Gastroesophageal sphincter (tissue), 4 donors: Measurements from ENCODE around the gene HES4. TPM values are rescaled to one million over a fixed set of nuclear protein-coding genes. Genes with fewer than 3 reads are reported as not detected.
A peak's percentile ranks its signal among the peaks of the same experiment; 100 is the strongest.

Experiments
- ATAC-seq: fragments of 150-250 bp; one replicate; pipeline ENCODE4 v1.9.1; 2016; ENCODE audit warnings: mild to moderate bottlenecking, moderate library complexity
- H3K27ac ChIP-seq, 4 donors: fragments of 200-600 bp; sonication (generic) in 3 of 4; 1 replicate in 3 of 4; 2 replicates in 1 of 4; pipeline ENCODE4 v1.5.1; 2016 to 2019
- H3K27me3 ChIP-seq: fragments of 200-600 bp; sonication (generic); one replicate; pipeline ENCODE4 v1.5.1; 2019
- H3K36me3 ChIP-seq, 2 donors: fragments of 200-600 bp; sonication (generic); one replicate each; pipeline ENCODE4 v1.5.1; 2019; ENCODE audit warnings: control low read depth in 1 of 2
- H3K4me1 ChIP-seq, 3 donors: fragments of 200-600 bp; sonication (generic); 1 replicate in 2 of 3; 2 replicates in 1 of 3; pipeline ENCODE4 v1.5.1; 2016 to 2019; ENCODE audit warnings: control low read depth in 2 of 3
- H3K4me3 ChIP-seq, 2 donors: fragments of 200-600 bp; sonication (generic); one replicate each; pipeline ENCODE4 v1.5.1; 2019; ENCODE audit warnings: mild to moderate bottlenecking in 1 of 2, moderate library complexity in 1 of 2
- H3K9me3 ChIP-seq, 3 donors: fragments of 200-600 bp; sonication (generic); one replicate each; pipeline ENCODE4 v1.5.1; 2017 to 2019; ENCODE audit warnings: control low read depth in 2 of 3
- CTCF ChIP-seq, 4 experiments: fragments of 200-600 bp in 2 of 4; fragments of 450-650 bp in 2 of 4; sonication (generic) in 1 of 4; IDR thresholded peaks; one replicate each; pipeline ENCODE4 v1.5.1; 2017 to 2019; ENCODE audit warnings: antibody characterized with exemption in 4 of 4, mild to moderate bottlenecking in 2 of 4, moderate library complexity in 2 of 4
- EP300 ChIP-seq: sonication (generic); formaldehyde crosslinking; IDR thresholded peaks from one replicate; pipeline ENCODE4 v1.6.1; 2017; ENCODE audit warnings: antibody characterized with exemption, mild to moderate bottlenecking
- POLR2A ChIP-seq, 2 donors: fragments of 450-650 bp; IDR thresholded peaks; one replicate each; pipeline ENCODE4 v1.6.1; 2017; ENCODE audit warnings: antibody characterized with exemption in 2 of 2, mild to moderate bottlenecking in 2 of 2, moderate library complexity in 1 of 2
- POLR2AphosphoS5 ChIP-seq: sonication (generic); formaldehyde crosslinking; IDR thresholded peaks from one replicate; pipeline ENCODE4 v1.6.1; 2017; ENCODE audit warnings: antibody characterized with exemption
- WGBS, 2 donors: methylation state at CpG; one replicate each; pipeline ENCODE4 v1.1.5; 2018; ENCODE audit warnings: low coverage in 1 of 2; 5-methylcytosine and 5-hydroxymethylcytosine counted together
- total RNA-seq, 4 donors: library from RNA; depleted of rRNA; stranded (reverse); fragments of >200 nt; gene quantifications; one replicate each; pipeline ENCODE4 v1.1.0, GENCODE V29; 2016

HES4 gene
- total RNA-seq, 4 donors from 2014 or later: 33.6 to 77.6 (median 48.4) TPM

- Histone ChIP-seq H3K4me3 (no peak overlapping the region), H3K4me1 (peaks cover 0 to 65% (median 18%) of the 10 kb centered on the region in 3 donors), H3K9me3 (no peaks in the 10 kb centered on the region), H3K36me3 (peaks cover 0 to 6% of the 10 kb centered on the region in 2 donors), H3K27ac (no peak overlapping the region), H3K27me3 (no peaks in the 10 kb centered on the region)
- TF ChIP-seq POLR2AphosphoS5 (no peak), POLR2A (IDR thresholded peaks at IDR 0.05) (no peak), EP300 (no peak), CTCF (IDR thresholded peaks at IDR 0.05) (no peak)
- WGBS, 2 donors: 100% methylated on average over 4 of the region's 10 CpGs; no CpG with 5 or more reads in 1 of the 2 donors
- no peak for ATAC-seq
Observed at GRCh38 chr1:1021920-1022259, 22.0 kb upstream of the HES4 start.

GRCh38 chr1:1021010-1021919, 21.4 kb upstream of the HES4 start:
- no peaks in the 10 kb centered on the region for H3K9me3 ChIP-seq
- 85% methylated on average over 4 of the region's 33 CpGs; no CpG with 5 or more reads in 1 of the 2 donors for WGBS, 2 donors
- H3K27ac ChIP-seq: peak overlapping the region in 2 of 4 donors; percentile 96 to 97
- H3K4me1 ChIP-seq: peaks cover 0 to 59% (median 18%) of the 10 kb centered on the region in 3 donors
- no peaks in the 10 kb centered on the region for H3K27me3 ChIP-seq
- H3K4me3 ChIP-seq: peak overlapping the region; percentile 54 to 89
- peaks cover 0 to 6% of the 10 kb centered on the region in 2 donors for H3K36me3 ChIP-seq
- no peak for TF ChIP-seq CTCF (IDR thresholded peaks at IDR 0.05)
- TF ChIP-seq POLR2AphosphoS5: no peak
- no peak for TF ChIP-seq EP300
- TF ChIP-seq POLR2A (IDR thresholded peaks at IDR 0.05): no peak
- no peak for ATAC-seq

GRCh38 chr1:1020415-1021009, 20.6 kb upstream of the HES4 start:
- ATAC-seq: no peak
- Histone ChIP-seq H3K4me1 (peaks cover 0 to 51% (median 18%) of the 10 kb centered on the region in 3 donors), H3K4me3 (peak overlapping the region; percentile 54 to 89), H3K27ac (peak overlapping the region in 3 of 4 donors; percentile 96 to 97 (median 97)), H3K9me3 (no peaks in the 10 kb centered on the region), H3K27me3 (no peaks in the 10 kb centered on the region), H3K36me3 (peaks cover 0 to 6% of the 10 kb centered on the region in 2 donors)
- no peak for TF ChIP-seq CTCF (IDR thresholded peaks at IDR 0.05)
- no peak for TF ChIP-seq POLR2A (IDR thresholded peaks at IDR 0.05)
- TF ChIP-seq POLR2AphosphoS5: no peak
- no peak for TF ChIP-seq EP300
- no CpG with 5 or more reads among the region's 59 CpGs for WGBS, 2 donors

GRCh38 chr1:1020000-1020404, 20.1 kb upstream of the HES4 start, which contains the start of gene AGRN:
Gene AGRN, plus strand, starts transcription at chr1:1020120. Its CDS starts 53 bp downstream, at chr1:1020173.
- WGBS, 2 donors: no CpG with 5 or more reads among the region's 58 CpGs
- peak within 1 kb of the TSS; percentile 65 to 97 (median 96) for H3K27ac ChIP-seq
- peak; percentile 51 for ATAC-seq
- peaks cover 0 to 6% of the 10 kb centered on the region in 2 donors for H3K36me3 ChIP-seq
- H3K4me3 ChIP-seq: peak within 1 kb of the TSS; percentile 54 to 89
- no peaks in the 10 kb centered on the region for H3K27me3 ChIP-seq
- TF ChIP-seq CTCF (IDR thresholded peaks at IDR 0.05) (no peak), POLR2AphosphoS5 (no peak), POLR2A (IDR thresholded peaks at IDR 0.05) (no peak), EP300 (no peak)
- H3K9me3 ChIP-seq: no peaks in the 10 kb centered on the region
- peaks cover 0 to 50% (median 18%) of the 10 kb centered on the region in 3 donors for H3K4me1 ChIP-seq
